ENCODE data around the gene PPP1R18.
A peak's percentile ranks its signal among the peaks of the same experiment; 100 is the strongest.
"Not testable (repeated sequence)": the region's sequence is repeated elsewhere in the genome, so short reads cannot be mapped to it uniquely, and the experiment has no call there.

Gene PPP1R18

DNA sequence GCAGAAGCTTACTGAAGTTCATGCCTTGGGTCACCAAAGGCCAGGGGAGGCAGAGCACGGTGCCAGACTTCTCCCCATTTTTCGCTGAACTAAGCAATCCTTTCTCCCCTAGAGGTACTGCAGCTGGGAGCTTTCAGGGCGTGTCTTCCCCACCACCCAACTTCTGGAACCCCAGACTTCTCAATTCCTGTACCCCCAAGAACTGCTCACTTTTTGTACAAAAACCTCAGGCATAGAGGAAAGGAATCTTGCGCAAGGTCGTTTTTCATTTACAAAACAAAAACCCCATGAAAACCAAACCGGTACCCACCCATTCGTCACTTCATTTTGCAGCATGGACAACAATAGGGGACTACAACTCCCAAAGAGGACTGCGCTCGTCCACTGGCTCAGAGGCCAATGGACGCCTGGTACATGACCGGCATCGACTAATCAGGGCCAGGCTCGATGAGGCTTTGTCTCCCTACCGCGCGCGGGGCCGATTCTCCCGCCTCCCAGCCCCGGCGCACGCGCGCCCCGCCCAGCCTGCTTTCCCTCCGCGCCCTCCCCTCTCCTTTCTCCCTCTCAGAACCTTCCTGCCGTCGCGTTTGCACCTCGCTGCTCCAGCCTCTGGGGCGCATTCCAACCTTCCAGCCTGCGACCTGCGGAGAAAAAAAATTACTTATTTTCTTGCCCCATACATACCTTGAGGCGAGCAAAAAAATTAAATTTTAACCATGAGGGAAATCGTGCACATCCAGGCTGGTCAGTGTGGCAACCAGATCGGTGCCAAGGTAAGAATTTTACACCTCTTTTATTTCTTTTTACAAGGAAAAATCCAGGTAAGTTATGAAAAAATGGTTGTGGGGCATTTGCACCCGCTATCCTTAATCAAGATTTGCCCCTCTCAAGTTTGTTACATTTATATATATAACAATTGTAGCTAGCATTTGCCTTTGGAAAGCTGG, 33.6 kb upstream of the PPP1R18 start, which contains the start of gene TUBB:
TUBB (plus strand) TSS at position 562 of the 947 bp plus-strand sequence; CDS start at position 717, 155 bp downstream.
- DNase-seq = peak; percentile 96 to 98

DNA sequence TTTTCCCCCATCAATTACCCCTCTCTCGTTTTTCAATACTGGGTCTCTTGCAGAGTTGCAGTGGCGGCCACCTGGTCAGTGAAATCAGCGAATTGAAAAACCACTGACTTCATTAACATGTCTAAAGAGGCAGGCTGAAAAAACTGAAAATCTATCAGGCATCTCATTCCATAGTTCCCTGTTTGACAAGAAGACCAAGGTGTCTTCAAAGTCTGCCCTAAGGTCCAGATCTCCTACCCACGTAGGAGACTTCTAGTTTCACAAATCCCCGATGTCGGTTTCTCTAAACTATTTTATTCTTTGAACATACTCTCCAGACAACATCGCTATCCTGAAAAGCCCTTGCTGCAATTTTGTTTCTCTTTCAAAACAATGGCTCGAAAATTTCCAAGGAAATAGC, 32.9 kb upstream of the PPP1R18 start:
- DNase-seq = no peak

DNA sequence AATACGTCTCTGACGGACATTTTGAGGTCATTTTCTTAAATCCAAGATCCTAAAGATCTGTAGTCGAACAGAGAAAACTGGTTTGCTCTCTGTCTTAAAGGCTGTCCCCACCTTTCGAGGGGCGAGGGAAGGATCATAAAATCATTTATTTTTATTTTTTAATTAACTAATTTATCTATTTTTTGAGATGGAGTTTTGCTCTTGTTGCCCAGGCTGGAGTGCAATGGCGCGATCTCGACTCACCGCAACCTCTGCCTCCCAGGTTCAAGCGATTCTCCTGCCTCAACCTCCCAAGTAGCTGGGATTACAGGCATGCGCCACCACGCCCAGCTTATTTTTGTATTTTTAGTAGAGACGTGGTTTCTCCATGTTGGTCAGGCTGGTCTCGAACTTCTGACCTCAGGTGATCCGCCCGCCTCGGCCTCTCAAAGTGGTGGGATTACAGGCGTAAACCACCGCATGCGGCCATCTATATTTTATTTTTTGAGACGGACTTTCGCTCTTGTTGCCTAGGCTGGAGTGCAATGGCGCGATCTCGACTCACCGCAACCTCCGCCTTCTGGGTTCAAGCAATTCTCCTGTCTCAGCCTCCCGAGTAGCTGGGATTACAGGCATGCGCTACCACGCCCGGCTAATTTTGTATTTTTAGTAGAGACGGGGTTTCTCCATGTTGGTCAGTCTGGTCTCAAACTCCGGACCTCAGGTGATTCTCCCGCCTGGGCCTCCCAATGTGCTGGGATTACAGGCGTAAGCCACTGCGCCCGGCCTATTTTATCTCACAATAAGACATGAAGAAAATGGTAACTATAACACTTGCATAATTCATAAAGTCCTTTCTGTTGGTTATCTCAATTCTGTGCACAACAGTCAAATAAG, 31.6 kb upstream of the PPP1R18 start:
- not testable (repeated sequence) for DNase-seq

- peak; percentile 100 for DNase-seq
Observed at GRCh38 chr6:30717129-30717844, 30.8 kb upstream of the PPP1R18 start, which contains the start of gene MDC1. Gene MDC1 (minus strand): TSS chr6:30717281. CDS start chr6:30715175, 2,106 bp downstream.

- no peak for DNase-seq
Observed at GRCh38 chr6:30716879-30717128, 30.4 kb upstream of the PPP1R18 start.

DNA sequence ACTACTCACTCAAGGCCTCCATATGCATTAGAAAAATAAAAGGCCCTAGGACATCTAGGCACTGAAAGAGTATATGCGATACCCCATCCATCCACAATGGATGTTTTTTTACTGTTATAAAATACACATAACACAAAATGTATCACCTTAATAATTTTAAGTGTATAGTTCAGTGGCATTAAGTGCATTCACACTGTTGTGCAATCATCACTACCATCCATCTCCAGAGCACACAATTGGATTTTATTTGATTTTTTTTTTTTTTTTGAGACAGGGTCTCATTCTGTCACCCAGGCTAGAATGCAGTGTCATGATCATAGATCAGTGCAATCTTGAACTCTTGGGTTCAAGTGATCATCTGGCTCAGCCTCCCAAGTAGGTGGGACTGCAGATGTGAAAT, 27.8 kb upstream of the PPP1R18 start:
- no peak for DNase-seq

DNA sequence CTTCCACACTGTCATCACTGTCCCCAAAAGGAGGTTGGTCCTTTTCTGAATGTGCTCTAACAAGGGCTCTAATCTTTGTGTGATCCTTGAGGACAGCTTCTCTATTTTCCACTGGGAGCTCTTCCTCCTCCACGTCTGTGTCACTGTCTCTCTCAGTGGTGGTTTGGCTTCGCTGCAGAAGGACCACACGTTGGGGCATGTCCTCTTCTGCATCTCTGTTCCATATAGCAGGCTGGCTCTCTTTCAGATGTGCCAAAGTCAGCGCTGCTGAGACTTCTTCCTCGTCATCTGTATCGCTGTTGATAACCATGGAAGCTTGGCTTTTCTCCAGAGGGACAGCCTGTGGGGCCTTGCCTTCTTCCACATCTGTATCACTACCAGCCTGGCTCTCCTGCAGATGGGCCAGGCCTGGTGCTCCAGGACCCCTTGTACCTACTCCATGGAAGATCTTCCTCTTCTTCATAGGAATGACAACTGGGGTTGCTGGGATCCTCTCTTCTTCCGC, 26.0 kb upstream of the PPP1R18 start:
- DNase-seq = no peak

DNA sequence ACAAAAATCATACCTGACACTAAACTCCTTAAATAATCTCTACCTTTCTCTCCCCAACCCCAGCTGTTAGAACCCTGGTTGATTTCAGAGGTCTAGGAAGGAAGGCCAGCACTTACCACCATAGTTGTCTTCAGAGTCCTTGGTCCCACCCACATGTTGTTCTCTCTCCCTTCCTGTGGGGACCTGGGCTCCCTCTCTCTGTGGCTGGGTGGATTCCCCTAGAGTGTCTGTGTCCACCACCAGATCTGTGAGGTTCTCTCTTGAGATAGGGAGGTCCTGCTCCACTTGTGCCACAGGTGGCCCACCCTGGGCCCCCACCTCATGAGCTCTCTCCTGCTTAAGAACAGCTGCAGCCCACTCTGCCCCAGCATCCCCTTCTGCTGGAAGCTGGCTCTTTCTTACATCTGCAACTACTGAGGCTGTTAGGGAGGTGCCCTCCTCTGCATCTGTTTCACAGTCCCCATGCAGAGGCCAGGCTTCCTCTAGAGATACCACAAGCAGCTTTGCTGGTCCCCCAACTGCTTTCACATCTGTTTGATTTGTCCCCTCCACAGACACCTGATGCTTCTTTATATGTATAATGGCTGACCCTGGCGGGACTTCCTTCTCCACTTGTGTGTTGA, 25.4 kb upstream of the PPP1R18 start:
- no peak for DNase-seq

GRCh38 chr6:30709101-30709868, 22.8 kb upstream of the PPP1R18 start:
- DNase-seq = no peak

DNA sequence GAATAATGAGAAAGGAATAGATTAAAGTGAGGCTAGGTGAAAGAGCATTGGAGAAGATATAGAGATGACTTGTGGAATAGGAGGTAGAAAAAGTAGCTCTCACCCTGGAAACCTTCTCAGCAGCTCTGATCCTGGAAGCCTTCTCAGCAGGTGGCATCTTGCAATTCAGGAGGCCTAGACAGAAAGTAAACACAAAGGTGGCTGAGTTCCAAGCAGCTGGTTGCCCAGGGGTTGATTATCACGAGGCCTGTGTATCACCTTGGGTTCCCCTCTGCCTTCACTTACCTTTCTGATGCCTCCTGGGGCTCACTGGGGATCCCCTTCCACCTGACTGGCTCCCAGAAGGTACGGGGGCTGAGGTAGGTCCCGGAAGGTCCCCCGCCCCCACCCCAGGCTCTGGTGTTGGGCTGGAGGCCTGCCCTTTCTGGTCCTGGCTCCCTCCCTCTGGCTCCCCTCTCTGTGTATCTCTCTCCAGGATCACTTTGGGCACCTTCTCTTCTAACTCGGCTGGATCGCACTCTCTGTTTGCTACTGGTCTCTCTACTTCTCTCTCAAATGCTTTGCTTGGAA, 20.9 kb upstream of the PPP1R18 start:
- DNase-seq = no peak

DNA sequence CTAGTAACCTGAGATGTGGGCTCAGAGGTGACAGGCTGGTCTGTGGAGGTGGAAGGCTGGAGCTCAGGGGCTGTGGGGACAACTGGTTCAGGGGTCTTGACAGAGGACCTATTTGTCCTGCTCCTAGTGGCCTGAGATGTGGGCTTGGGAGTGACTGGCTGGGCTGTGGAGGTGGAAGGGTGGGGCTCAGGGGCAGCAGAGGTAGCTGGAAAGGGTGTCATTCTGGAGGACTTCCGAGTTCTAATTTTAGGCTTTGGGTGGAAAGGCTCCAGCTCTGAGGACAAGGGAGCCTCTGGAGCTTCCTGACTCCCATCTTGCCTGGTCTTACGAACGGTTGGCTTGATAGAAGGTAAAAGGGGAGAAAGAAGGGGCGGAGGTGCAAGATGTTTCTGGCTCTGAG, 19.2 kb upstream of the PPP1R18 start:
- no peak for DNase-seq

GRCh38 chr6:30703821-30704220, 17.4 kb upstream of the PPP1R18 start:
- no peak for DNase-seq

- no peak for DNase-seq
Observed at GRCh38 chr6:30703011-30703410, 16.6 kb upstream of the PPP1R18 start.

- no peak for DNase-seq
Observed at GRCh38 chr6:30700340-30700739, 13.9 kb upstream of the PPP1R18 start.

DNA sequence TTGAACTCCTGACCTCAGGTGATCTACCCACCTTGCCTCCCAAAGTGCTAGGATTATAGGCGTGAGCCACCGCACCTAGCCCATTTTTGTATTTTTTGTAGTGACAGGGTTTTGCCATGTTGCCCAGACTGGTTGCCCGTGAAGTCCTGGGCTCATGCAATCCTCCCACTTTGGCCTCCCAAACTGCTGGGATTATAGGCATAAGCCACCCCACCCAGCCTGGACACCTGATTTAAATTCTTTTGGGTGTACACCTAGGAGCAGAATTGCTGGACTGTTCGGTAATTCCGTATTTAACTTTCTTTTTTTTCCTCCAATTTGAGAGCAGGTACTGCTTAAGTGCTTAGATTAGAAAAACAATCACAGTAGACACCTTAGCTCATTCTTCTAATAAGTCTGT, 10.0 kb upstream of the PPP1R18 start:
- DNase-seq = no peak

DNA sequence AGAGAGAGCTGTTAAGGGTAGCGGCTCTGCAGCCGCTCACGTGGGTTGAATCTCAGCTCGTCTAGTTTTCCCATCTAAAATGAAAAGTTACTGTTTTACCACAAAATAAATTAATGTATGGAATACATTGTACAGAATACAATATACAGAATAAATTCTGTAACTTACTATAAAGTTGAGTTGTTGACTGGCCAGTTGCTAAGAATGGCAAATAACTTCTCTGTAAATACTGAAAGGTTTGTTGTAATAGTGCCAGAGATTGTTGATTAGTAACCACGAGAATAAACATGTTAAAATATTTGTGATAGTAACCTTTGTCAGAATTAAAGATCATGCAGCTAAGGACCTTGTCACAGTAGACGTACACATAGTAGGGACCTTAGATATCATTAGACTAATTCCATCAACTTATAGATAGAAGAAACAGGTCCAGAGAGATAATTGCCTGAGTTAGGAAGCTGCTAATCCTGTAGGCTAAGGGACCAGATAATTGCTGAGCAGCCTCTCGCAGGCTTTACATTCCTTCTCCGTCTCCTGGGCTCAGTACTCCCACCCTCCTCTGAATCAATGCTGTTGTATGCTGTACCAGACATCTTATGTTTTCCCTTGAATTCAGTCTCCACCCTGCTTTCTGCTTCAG, 4.9 kb upstream of the PPP1R18 start:
- DNase-seq = no peak

DNA sequence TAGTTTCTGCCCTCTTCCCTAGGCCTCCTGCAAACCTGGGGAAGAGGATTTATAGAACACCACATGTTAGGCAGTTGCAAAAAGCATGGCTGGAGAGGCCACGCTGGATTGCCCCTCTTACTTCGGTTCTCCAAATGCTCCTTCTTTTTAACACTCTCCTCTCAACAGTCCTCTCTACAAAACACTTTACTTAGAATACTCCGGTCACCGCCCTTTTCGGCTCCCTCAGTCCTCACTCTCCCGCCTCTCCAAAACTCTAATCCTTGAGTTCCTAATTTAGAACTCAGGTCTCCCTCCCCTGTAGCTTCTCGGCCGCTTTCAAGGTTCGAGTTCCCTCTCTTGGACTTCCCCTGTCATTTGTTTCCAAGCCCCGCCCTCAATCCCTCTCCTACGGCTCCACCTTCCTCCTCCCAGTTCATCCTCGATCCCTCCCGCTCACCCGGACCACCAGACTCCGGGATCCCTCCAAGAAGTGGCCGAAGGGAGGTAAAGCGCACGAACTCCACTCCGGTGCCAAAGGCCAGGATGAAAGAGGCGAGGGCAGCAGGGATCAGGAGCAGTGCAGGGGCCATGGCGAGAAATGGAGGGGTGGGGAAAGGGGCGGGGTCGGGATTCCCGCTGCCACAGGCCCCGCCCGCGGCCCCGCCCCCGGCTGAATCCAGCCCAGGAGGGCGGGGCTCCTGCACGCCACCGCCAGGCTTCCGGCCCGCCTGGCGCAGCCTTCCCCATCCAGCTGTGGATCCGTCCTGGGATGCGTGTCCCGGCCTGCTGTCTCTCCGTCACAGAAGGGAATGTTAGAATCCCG, 4.2 kb upstream of the PPP1R18 start, which contains the start of gene NRM:
NRM (minus strand) TSS at position 582 of the 805 bp plus-strand sequence; CDS start at position 572, 10 bp downstream.
- peak; percentile 91 for DNase-seq

DNA sequence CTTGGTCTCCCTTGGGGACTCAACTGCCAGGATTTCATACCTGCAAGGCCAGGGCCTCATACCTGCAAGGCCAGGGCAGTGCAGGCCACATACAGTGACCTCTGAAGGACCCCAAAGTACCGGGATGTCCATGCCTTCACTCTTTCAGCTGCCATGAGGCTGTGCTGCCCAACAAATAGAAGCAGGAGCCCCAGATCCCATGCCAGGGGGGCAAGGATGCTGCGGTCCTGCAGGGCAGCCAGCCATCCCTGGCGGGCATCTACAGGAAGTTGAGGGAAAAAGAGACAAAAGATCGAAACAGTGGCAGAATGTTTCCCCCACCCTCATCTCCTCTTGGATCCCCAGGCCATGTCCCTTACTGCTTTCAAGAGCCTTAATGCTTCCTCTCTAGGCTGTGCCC, 3.5 kb upstream of the PPP1R18 start:
- no peak for DNase-seq

- no peak for DNase-seq
Observed at GRCh38 chr6:30689022-30689865, 2.8 kb upstream of the PPP1R18 start.
